SK-N-SH (cell line): ENCODE data around the gene FAM78B. TPM values are rescaled to one million over a fixed set of nuclear protein-coding genes. Genes with fewer than 3 reads are reported as not detected.

Experiments used
- CTCF ChIA-PET: fragments of 300-600, 350-600 bp; formaldehyde crosslinking; extraction: SDS; loops from one replicate; lab custom pipeline; 2021; lab: Yijun Ruan, JAX
- POLR2A ChIA-PET: fragments of 350-600 bp; sonication (Branson Sonifier 250); formaldehyde crosslinking; extraction: SDS; loops from one replicate; lab custom pipeline; 2020; ENCODE audit warnings: antibody characterized with exemption, inconsistent platforms; lab: Yijun Ruan, JAX
- DNase-seq: peaks from one replicate; pipeline ENCODE4 v3.0.0; 2012
- H2AFZ ChIP-seq: fragments of 200-600 bp; sonication (generic); 2 replicates; pipeline ENCODE4 v1.8.1; 2016; ENCODE audit warnings: antibody characterized with exemption, mild to moderate bottlenecking, low read depth
- H3F3A ChIP-seq: fragments of 200-600 bp; sonication (generic); replicated peaks from 2 replicates; pipeline ENCODE3; 2016; ENCODE audit warnings: antibody characterized with exemption, mild to moderate bottlenecking; ENCODE audit not compliant: insufficient read depth
- H3K27ac ChIP-seq, 2 experiments: fragments of 200-500 bp in 1 of 2; fragments of 200-600 bp in 1 of 2; sonication (Bioruptor generic) in 1 of 2; sonication (generic), shearing (Covaris generic) in 1 of 2; 2 replicates each; pipeline versions ENCODE4 v1.5.1 to v1.6.1; 2014 to 2016; ENCODE audit warnings: low read depth in 2 of 2, inconsistent platforms in 1 of 2, low read length in 1 of 2, mild to moderate bottlenecking in 1 of 2, mixed read lengths in 1 of 2
- H3K27me3 ChIP-seq: fragments of 200-600 bp; sonication (generic), shearing (Covaris generic); 2 replicates; pipeline ENCODE4 v1.6.1; 2016; ENCODE audit warnings: mixed run types; ENCODE audit not compliant: insufficient read depth
- H3K36me3 ChIP-seq, 2 experiments: fragments of 200-500 bp in 1 of 2; fragments of 200-600 bp in 1 of 2; sonication (Bioruptor generic) in 1 of 2; sonication (generic) in 1 of 2; replicated peaks in 1 of 2; 2 replicates each; pipeline versions ENCODE3 to v1.5.1; 2014 to 2016; ENCODE audit warnings: low read length in 1 of 2, mild to moderate bottlenecking in 1 of 2; ENCODE audit not compliant: insufficient read depth in 2 of 2, control insufficient read depth in 1 of 2
- H3K4me1 ChIP-seq, 2 experiments: fragments of 200-500 bp in 1 of 2; fragments of 200-600 bp in 1 of 2; sonication (Bioruptor generic) in 1 of 2; sonication (generic), shearing (Covaris generic) in 1 of 2; 2 replicates each; pipeline versions ENCODE4 v1.5.1 to v1.6.1; 2014 to 2016; ENCODE audit warnings: low read depth in 1 of 2, low read length in 1 of 2, mixed run types in 1 of 2; ENCODE audit not compliant: insufficient read depth in 2 of 2, control insufficient read depth in 1 of 2
- H3K4me2 ChIP-seq: fragments of 200-600 bp; sonication (generic), shearing (Covaris generic); 2 replicates; pipeline ENCODE4 v1.6.1; 2017; ENCODE audit warnings: mixed run types
- H3K4me3 ChIP-seq, 2 experiments: fragments of 200-500 bp in 1 of 2; fragments of 200-600 bp in 1 of 2; sonication (Bioruptor generic) in 1 of 2; sonication (generic), shearing (Covaris generic) in 1 of 2; 2 replicates each; pipeline versions ENCODE4 v1.5.1 to v1.8.1; 2014 to 2016; ENCODE audit warnings: low read depth in 2 of 2, inconsistent platforms in 1 of 2, low read length in 1 of 2, mild to moderate bottlenecking in 1 of 2, mixed read lengths in 1 of 2, moderate library complexity in 1 of 2
- H3K79me2 ChIP-seq: fragments of 200-600 bp; sonication (generic); 2 replicates; pipeline ENCODE4 v1.8.1; 2017; ENCODE audit warnings: mild to moderate bottlenecking; ENCODE audit not compliant: insufficient read depth
- H3K9ac ChIP-seq: fragments of 200-600 bp; sonication (generic); 2 replicates; pipeline ENCODE4 v1.6.1; 2017; ENCODE audit warnings: mixed run types
- H3K9me2 ChIP-seq: fragments of 200-600 bp; sonication (generic); 2 replicates; pipeline ENCODE4 v1.6.1; 2017; ENCODE audit warnings: mixed run types
- H3K9me3 ChIP-seq: fragments of 200-600 bp; sonication (generic); 2 replicates; pipeline ENCODE4 v1.6.1; 2017; ENCODE audit warnings: mixed run types, mild to moderate bottlenecking, moderate library complexity
- H4K20me1 ChIP-seq: fragments of 200-600 bp; sonication (generic); 2 replicates; pipeline ENCODE4 v1.6.1; 2017; ENCODE audit warnings: mild to moderate bottlenecking, mixed run types; ENCODE audit not compliant: insufficient read depth
- CHD2 ChIP-seq: fragments of 150-350 bp; IDR thresholded peaks from 2 replicates; pipeline ENCODE4 v1.6.1; 2018; ENCODE audit warnings: low read length; ENCODE audit not compliant: partially characterized antibody
- EZH2phosphoT487 ChIP-seq: fragments of 200-600 bp; sonication (generic); IDR thresholded peaks from 2 replicates; pipeline ENCODE4 v1.6.1; 2017; ENCODE audit warnings: low read depth, mixed run types, mild to moderate bottlenecking, antibody characterized with exemption, moderate library complexity, borderline replicate concordance
- FOSL2 ChIP-seq: IDR thresholded peaks from 2 replicates; pipeline ENCODE4 v1.4.0; 2012; ENCODE audit warnings: low read depth, mild to moderate bottlenecking, moderate library complexity, borderline replicate concordance
- FOXJ3 ChIP-seq: sonication (generic); formaldehyde crosslinking; IDR thresholded peaks from 2 replicates; pipeline ENCODE4 v1.5.1; 2020; ENCODE audit warnings: mild to moderate bottlenecking, missing genetic modification reagents
- GABPA ChIP-seq: IDR thresholded peaks from 2 replicates; pipeline ENCODE4 v1.4.0; 2012; ENCODE audit warnings: low read depth, mild to moderate bottlenecking
- GATA2 ChIP-seq: sonication (generic); formaldehyde crosslinking; IDR thresholded peaks from 2 replicates; pipeline ENCODE4 v1.5.0; 2020; ENCODE audit warnings: mild to moderate bottlenecking, missing genetic modification reagents
- JUND ChIP-seq: IDR thresholded peaks from 2 replicates; pipeline ENCODE4 v1.4.0; 2012
- MEF2A ChIP-seq: IDR thresholded peaks from 2 replicates; pipeline ENCODE4 v1.4.0; 2012; ENCODE audit warnings: low read depth, borderline replicate concordance
- MXI1 ChIP-seq: IDR thresholded peaks from 2 replicates; pipeline ENCODE4 v1.6.1; 2012; ENCODE audit warnings: mild to moderate bottlenecking, low read depth, low read length, improper control_type of control experiment
- NFIC ChIP-seq: IDR thresholded peaks from 2 replicates; pipeline ENCODE4 v1.4.0; 2012; ENCODE audit warnings: borderline replicate concordance
- NRF1 ChIP-seq: IDR thresholded peaks from 2 replicates; pipeline ENCODE4 v1.6.1; 2012; ENCODE audit warnings: low read depth, mild to moderate bottlenecking, low read length
- POLR2AphosphoS5 ChIP-seq: IDR thresholded peaks from 2 replicates; pipeline ENCODE4 v1.6.1; 2012; ENCODE audit warnings: low read depth, low read length
- RAD21 ChIP-seq: IDR thresholded peaks from 2 replicates; pipeline ENCODE4 v1.6.1; 2012; ENCODE audit warnings: mild to moderate bottlenecking, low read length
- RCOR1 ChIP-seq: fragments of 150-350 bp; IDR thresholded peaks from 2 replicates; pipeline ENCODE4 v1.6.1; 2017; ENCODE audit warnings: antibody characterized with exemption, low read length
- RFX5 ChIP-seq: IDR thresholded peaks from 2 replicates; pipeline ENCODE4 v1.6.1; 2012; ENCODE audit warnings: mild to moderate bottlenecking, improper control_type of control experiment, low read length
- TAF1 ChIP-seq: IDR thresholded peaks from 2 replicates; pipeline ENCODE4 v1.6.1; 2012; ENCODE audit warnings: low read depth, mild to moderate bottlenecking, low read length, moderate library complexity, borderline replicate concordance
- TCF12 ChIP-seq: IDR thresholded peaks from 2 replicates; pipeline ENCODE4 v1.4.0; 2012
- YY1 ChIP-seq: IDR thresholded peaks from 2 replicates; pipeline ENCODE4 v1.4.0; 2012; ENCODE audit warnings: low read depth, mild to moderate bottlenecking
- WGBS: methylation state at CpG from one replicate; pipeline ENCODE4 v1.1.6; 2017; ENCODE audit warnings: low lambda C conversion rate; 5-methylcytosine and 5-hydroxymethylcytosine counted together
- polyA plus RNA-seq, 3 experiments: library from polyadenylated mRNA; depleted of rRNA; stranded (reverse); fragments of >200 nt; gene quantifications; 2 replicates each; pipeline ENCODE4 v1.2.3, GENCODE V29; 2012
- TF ChIP-seq, protein P1 (sequence below): fragments of 200-600 bp; sonication (generic); IDR thresholded peaks from 2 replicates; pipeline ENCODE4 v1.6.1; 2017; ENCODE audit warnings: antibody characterized with exemption, mild to moderate bottlenecking, moderate library complexity
- TF ChIP-seq, protein P2 (sequence below): fragments of 150-350 bp; IDR thresholded peaks from 2 replicates; pipeline ENCODE4 v1.6.1; 2017; ENCODE audit warnings: antibody characterized with exemption, low read length, low read depth, borderline replicate concordance
- TF ChIP-seq, protein P3 (sequence below): IDR thresholded peaks from 2 replicates; pipeline ENCODE4 v1.4.0; 2012; ENCODE audit warnings: low read depth
- TF ChIP-seq, protein P4 (sequence below): IDR thresholded peaks from 2 replicates; pipeline ENCODE4; 2012

FAM78B gene
- polyA plus RNA-seq, 1 of the 3 experiments (the other 2 are of a cell fraction), result 0.36 TPM

DNA sequence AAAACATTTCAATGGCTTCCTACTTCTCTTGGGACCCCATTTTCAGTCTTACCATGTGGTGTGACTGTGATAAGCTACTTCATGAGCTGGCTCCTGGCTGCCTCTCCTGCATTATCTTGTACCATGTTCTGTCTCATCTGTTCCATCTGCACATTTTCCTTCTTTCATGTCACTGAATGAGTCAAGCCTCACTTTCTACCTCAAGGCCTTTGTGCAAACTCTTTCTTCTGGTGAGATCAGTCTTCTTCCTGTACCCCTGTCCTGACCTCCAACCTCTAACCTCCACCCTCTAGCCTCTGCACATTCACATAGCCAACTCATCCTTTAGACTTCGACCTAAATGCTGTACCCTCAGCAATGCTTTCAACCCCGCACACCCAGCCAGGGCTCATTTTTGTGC, 9.6 kb upstream of the FAM78B start (continued):
- TF ChIP-seq, protein P1, sequence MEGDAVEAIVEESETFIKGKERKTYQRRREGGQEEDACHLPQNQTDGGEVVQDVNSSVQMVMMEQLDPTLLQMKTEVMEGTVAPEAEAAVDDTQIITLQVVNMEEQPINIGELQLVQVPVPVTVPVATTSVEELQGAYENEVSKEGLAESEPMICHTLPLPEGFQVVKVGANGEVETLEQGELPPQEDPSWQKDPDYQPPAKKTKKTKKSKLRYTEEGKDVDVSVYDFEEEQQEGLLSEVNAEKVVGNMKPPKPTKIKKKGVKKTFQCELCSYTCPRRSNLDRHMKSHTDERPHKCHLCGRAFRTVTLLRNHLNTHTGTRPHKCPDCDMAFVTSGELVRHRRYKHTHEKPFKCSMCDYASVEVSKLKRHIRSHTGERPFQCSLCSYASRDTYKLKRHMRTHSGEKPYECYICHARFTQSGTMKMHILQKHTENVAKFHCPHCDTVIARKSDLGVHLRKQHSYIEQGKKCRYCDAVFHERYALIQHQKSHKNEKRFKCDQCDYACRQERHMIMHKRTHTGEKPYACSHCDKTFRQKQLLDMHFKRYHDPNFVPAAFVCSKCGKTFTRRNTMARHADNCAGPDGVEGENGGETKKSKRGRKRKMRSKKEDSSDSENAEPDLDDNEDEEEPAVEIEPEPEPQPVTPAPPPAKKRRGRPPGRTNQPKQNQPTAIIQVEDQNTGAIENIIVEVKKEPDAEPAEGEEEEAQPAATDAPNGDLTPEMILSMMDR, result no peak
- no peak for TF ChIP-seq GATA2 (CRISPR knock-in tag)

DNA sequence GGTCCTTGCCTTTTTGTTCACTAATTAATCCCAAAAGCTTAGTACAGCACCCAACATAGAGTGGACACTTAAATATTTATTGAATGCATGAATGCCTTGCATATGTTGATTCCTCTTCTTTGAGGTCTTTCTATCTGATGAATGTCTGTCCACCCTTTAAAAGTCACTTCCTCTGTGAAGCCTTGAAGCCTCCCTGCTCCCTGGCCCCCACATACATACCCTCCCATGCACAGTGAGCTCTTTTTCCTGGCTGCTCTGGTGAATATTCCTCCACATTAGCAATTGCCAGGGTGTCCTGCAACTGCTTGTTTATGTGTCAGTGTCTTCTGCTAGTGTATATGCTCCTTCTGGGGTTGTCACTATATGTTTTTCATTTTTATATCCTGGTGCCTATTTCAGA, 8.2 kb upstream of the FAM78B start:
- Histone ChIP-seq H3K9ac (no peak overlapping the region), H3K9me2 (no peaks in the 10 kb centered on the region), H3K4me1 (peaks cover 0 to 4% of the 10 kb centered on the region in 2 experiments; a peak in 1 of 4 replicates), H3K27ac (no peak overlapping the region), H3F3A (no peaks in the 10 kb centered on the region), H3K27me3 (no peaks in the 10 kb centered on the region), H2AFZ (no peak overlapping the region), H3K4me3 (no peak overlapping the region), H3K36me3 (no peaks in the 10 kb centered on the region), H4K20me1 (no peaks in the 10 kb centered on the region), H3K9me3 (no peaks in the 10 kb centered on the region), H3K4me2 (no peak overlapping the region), H3K79me2 (no peaks in the 10 kb centered on the region)
- TF ChIP-seq RCOR1, result no peak
- no peak for TF ChIP-seq RFX5
- TF ChIP-seq NRF1, result no peak
- no peak for TF ChIP-seq RAD21
- TF ChIP-seq, protein P1, result no peak
- DNase-seq, result no peak
- POLR2A ChIA-PET, result no interaction called here
- CTCF ChIA-PET, result interaction anchor here (0.6 to 2.1 kb wide), 5 partner anchors 9 to 258 kb away, joined by 3 to 10 read pairs (median 4); no protein-coding TSS in a partner anchor

DNA sequence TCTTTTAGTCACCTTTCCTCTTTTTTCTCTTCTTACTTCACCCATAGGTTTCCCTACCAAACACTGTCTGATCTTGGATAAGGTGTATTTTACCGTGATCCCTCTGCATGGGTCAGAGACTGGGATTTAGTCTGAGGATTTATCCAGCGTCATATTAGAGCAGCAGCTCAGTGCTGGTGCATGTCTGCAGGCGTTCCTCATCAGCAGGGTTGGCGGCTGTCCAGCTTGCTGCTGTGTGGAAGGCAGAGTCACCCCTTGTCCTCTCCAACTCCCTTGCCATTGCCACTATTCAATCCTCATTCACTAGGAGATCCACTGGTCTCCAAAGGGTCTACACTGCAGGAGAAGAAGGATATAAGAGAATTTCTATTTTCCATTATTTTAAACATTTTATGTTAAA, 7.3 kb upstream of the FAM78B start:
- WGBS, result 15% methylated on average over 4 of the region's 4 CpGs
- H3K4me3 ChIP-seq, result no peak overlapping the region

More for the DNA sequence above, 7.3 kb upstream of the FAM78B start:
- POLR2A ChIA-PET, result no interaction called here
- Histone ChIP-seq H4K20me1 (no peaks in the 10 kb centered on the region), H3K27ac (no peak overlapping the region), H3K9ac (no peak overlapping the region), H3K4me2 (no peak overlapping the region), H3K79me2 (no peaks in the 10 kb centered on the region), H3K9me2 (no peaks in the 10 kb centered on the region), H3K4me1 (peaks cover 0 to 4% of the 10 kb centered on the region in 2 experiments; a peak in 1 of 4 replicates), H3F3A (no peaks in the 10 kb centered on the region), H3K36me3 (no peaks in the 10 kb centered on the region), H3K27me3 (no peaks in the 10 kb centered on the region), H3K9me3 (no peaks in the 10 kb centered on the region), H2AFZ (no peak overlapping the region)
- CTCF ChIA-PET, result interaction anchor here (1.4 to 2.1 kb wide), 4 partner anchors 9 to 259 kb away, joined by 3 to 10 read pairs (median 4); no protein-coding TSS in a partner anchor
- DNase-seq, result peak; percentile 33
- TF ChIP-seq MXI1, result no peak
- no peak for TF ChIP-seq CHD2
- TF ChIP-seq, protein P2, sequence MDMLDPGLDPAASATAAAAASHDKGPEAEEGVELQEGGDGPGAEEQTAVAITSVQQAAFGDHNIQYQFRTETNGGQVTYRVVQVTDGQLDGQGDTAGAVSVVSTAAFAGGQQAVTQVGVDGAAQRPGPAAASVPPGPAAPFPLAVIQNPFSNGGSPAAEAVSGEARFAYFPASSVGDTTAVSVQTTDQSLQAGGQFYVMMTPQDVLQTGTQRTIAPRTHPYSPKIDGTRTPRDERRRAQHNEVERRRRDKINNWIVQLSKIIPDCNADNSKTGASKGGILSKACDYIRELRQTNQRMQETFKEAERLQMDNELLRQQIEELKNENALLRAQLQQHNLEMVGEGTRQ, result no peak
- no peak for TF ChIP-seq POLR2AphosphoS5
- no peak for TF ChIP-seq EZH2phosphoT487
- no peak for TF ChIP-seq TCF12
- TF ChIP-seq RCOR1, result no peak
- TF ChIP-seq GABPA, result no peak
- no peak for TF ChIP-seq TAF1
- TF ChIP-seq, protein P3, sequence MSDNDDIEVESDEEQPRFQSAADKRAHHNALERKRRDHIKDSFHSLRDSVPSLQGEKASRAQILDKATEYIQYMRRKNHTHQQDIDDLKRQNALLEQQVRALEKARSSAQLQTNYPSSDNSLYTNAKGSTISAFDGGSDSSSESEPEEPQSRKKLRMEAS, result no peak
- TF ChIP-seq, protein P4, sequence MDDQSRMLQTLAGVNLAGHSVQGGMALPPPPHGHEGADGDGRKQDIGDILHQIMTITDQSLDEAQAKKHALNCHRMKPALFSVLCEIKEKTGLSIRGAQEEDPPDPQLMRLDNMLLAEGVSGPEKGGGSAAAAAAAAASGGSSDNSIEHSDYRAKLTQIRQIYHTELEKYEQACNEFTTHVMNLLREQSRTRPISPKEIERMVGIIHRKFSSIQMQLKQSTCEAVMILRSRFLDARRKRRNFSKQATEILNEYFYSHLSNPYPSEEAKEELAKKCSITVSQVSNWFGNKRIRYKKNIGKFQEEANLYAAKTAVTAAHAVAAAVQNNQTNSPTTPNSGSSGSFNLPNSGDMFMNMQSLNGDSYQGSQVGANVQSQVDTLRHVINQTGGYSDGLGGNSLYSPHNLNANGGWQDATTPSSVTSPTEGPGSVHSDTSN, result no peak
- no peak for TF ChIP-seq FOSL2
- TF ChIP-seq NFIC, result no peak
- no peak for TF ChIP-seq NRF1
- TF ChIP-seq MEF2A, result no peak
- TF ChIP-seq FOXJ3 (CRISPR knock-in tag), result no peak
- TF ChIP-seq YY1, result no peak
- TF ChIP-seq JUND, result no peak
- no peak for TF ChIP-seq GATA2 (CRISPR knock-in tag)
